NB4 (cell line): ENCODE data around the gene MOB2.

Source experiments
- DNase-seq: peaks from one replicate; pipeline ENCODE4 v3.0.0; 2010; ENCODE audit warnings: low read depth
- H3K4me3 ChIP-seq: one replicate; pipeline ENCODE4 v1.5.1; 2011; ENCODE audit warnings: mild to moderate bottlenecking, low read depth, low read length, moderate library complexity
- CTCF ChIP-seq: IDR thresholded peaks from one replicate; pipeline ENCODE4 v1.5.1; 2012; ENCODE audit warnings: low read depth, low read length
- MYC ChIP-seq: IDR thresholded peaks from 2 replicates; pipeline ENCODE4 v1.6.1; 2011; ENCODE audit warnings: low read depth, low read length
- POLR2A ChIP-seq: IDR thresholded peaks from 2 replicates; pipeline ENCODE4 v1.6.1; 2011; ENCODE audit warnings: mild to moderate bottlenecking; ENCODE audit not compliant: insufficient read length; ENCODE audit errors: extremely low read depth
- TF ChIP-seq, protein P1 (sequence below): IDR thresholded peaks from 2 replicates; pipeline ENCODE4 v1.6.1; 2011; ENCODE audit warnings: low read depth, low read length

Gene MOB2

DNA sequence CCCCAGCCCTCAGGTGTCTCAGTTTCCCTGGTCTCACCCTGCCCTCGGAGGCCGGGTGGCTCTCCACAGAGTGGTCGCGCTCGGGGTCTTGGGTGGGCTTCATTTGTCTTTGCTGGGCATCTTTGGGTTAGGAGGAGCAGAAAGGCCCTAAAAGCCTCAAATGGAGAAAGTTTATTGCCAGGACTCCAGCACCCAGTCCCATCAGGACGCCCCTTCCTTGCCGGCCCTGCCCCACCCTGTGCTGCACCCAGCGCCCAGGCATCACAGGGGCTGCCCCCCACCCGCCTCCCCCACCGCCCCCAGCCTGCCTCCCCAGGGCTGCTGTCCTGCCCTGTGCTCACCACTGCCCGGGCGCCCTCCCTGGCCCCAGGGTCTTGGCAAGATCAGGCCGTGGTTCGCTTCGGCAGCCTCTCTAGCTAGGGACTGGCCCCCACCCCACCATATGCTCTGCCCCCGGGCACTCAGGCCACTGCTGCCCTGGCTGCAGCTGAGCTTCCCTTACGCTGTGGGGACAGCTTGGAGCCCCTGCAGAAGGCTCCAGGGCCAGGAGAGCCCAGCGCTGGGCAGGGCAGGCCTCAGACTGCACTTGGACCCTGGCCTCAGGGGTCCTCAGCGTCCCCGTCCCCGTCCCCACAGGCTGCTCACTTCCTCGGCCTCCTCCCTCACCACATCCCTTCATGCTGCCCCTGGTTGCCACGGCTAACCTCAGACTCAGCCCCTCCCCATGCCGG, 31.4 kb downstream of the MOB2 start:
- no peak overlapping the region for H3K4me3 ChIP-seq
- DNase-seq, result no peak
- TF ChIP-seq POLR2A, result no peak
- TF ChIP-seq, protein P1, sequence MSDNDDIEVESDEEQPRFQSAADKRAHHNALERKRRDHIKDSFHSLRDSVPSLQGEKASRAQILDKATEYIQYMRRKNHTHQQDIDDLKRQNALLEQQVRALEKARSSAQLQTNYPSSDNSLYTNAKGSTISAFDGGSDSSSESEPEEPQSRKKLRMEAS, result no peak
- no peak for TF ChIP-seq CTCF
- no peak for TF ChIP-seq MYC

GRCh38 chr11:1454576-1454975, 32.0 kb downstream of the MOB2 start:
- H3K4me3 ChIP-seq, result no peak overlapping the region
- no peak for DNase-seq
- TF ChIP-seq MYC (no peak), CTCF (no peak), POLR2A (no peak)
- TF ChIP-seq, protein P1, result no peak

- peak; percentile 46 for DNase-seq
- TF ChIP-seq, protein P1, result no peak
- TF ChIP-seq MYC (no peak), CTCF (peak; percentile 33), POLR2A (no peak)
- H3K4me3 ChIP-seq, result no peak overlapping the region
These were observed 33.0 kb downstream of the MOB2 start for GRCh38 chr11:1453611-1454034.

DNA sequence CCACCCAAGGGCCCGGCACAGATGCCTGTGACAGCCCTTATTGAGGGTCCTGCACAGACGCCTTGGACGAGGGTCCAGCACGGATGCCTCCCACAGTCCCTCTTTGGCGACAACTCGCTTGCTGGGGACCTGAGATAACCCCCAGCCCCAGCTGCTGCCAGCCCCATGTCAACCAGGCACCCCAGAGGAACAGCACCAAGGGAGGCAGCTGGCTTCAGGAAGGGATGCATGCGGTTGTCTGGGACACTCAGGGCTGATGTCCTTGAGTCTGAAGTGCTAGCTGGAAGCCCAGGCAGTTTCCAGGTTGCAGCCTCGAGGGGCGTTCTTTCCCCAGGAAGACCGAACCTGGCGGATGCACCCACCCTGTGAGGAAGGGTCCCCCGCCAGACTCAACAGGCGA, 33.8 kb downstream of the MOB2 start:
- no peak for DNase-seq
- no peak overlapping the region for H3K4me3 ChIP-seq
- no peak for TF ChIP-seq MYC
- TF ChIP-seq, protein P1, result no peak
- no peak for TF ChIP-seq CTCF

GRCh38 chr11:1451781-1452470, 34.7 kb downstream of the MOB2 start:
- TF ChIP-seq, protein P1, result no peak
- TF ChIP-seq POLR2A (no peak), CTCF (no peak), MYC (no peak)
- no peak overlapping the region for H3K4me3 ChIP-seq
- no peak for DNase-seq
